Activated CD8-positive, alpha-beta memory T cell treated with anti-CD3 and anti-CD28 coated beads, Interleukin-2, amount 50 U/mL, for 1 hour (primary cell): ENCODE measurements around the gene STXBP6.
"Not testable (repeated sequence)": the region's sequence is repeated elsewhere in the genome, so short reads cannot be mapped to it uniquely, and the experiment has no call there.

Experiments
- DNase-seq: peaks from one replicate; pipeline ENCODE4 v3.0.0-alpha.2; 2020; ENCODE audit errors: extremely low read depth

STXBP6 gene

DNA sequence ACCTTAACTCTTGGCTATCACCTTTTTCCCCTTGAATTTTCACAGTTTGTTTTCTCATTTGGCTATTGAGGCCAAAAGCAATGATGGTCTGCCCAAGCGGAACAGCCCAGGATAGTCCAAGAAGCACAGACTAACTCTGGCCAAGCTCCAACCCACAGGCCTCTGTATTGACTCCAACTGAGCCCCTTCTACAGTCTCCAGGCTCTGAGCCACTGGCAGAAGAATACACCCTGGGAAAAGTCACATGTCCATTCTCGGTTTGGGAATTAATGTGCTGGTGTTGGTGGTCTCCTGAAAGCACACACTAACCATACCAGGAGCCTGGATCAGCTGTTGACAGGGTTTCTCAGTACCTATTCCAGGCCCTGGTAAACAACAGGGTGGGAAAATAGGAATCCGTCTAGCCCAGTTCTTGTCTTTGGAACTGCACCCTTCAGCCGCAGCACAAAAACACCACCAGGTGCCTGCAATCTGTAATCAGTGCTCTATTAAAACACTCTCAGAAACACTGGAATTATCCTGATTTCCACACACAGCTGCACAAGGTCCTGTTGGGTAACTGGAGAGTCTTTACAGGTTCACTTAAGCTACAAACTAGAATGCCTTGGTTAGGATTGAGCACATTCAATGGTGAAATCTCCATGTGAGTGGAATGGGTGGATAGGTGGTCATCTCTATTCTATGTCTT is 63.6 kb downstream of the STXBP6 start:
- no peak for DNase-seq

GRCh38 chr14:24984846-24985589 is 64.9 kb downstream of the STXBP6 start:
- DNase-seq: no peak

DNA sequence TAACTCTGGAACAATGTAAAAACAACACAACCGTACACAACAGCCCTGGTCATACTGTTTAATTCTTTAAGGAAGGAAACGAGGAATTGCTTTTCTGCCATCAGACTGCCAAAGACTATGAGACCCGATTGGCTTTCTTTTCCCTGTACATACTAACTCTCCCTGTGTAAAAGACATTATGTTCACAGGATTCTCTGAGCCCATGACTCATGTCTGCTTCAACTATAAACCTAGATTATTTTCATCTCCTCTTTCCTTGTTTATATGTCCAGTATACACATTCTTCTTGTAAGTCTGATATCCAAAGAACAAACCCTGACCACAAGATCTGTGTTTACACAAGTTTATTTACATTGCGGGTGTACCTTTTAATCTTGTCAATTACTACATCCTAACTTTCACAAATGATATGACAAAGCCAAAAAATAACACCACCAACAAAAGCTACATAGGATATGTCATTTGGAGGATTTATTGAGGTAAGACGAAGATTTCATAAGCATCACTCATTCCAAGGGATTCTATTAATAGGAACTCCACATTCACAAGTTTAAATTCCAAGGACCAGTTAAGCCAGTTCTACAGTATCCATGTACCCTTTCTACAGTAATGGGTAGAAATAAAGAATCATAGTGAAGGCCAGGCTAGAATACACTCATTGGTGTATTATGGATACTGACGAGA is 67.3 kb downstream of the STXBP6 start:
- no peak for DNase-seq

GRCh38 chr14:24979725-24980239 is 70.2 kb downstream of the STXBP6 start:
- DNase-seq: no peak

DNA sequence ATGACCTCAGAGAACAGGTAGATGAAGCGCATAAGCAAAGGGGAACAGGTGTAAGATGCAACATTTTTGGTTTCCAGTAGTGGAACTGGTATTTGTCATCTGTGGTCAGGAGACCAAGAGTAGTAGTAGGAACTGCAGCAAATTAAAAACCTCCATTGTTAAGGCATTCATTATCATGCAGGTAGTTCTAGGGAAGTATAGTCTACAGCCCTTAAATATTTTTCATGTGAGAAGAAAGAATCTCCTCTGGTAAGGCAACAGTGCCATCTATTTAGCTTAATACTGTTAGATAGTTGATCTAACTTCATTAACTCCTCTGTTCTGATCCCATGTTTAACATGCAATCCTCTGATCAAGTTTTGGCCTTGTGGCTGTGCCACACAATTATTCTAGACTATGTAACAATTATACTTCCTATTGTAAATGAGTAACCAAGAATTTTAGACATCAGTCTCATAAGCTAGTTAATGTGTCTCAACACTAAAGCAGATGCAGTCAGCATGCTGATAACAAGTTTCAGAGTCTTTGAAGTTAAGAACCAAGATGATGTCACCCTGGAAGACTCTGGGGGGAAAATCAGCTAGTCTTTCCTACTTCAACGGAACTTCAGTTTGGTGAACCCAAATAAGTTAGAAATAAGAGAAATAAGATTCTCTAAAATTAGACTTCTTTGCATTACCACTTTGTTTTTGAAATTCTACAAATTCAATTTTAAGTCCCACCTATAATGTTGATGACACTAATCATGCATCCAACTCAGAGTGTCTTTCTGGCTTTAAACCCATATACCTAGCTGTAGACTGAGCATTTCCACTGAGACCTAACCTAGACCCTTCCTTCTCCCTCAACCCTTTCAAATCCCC is 70.9 kb downstream of the STXBP6 start:
- DNase-seq: no peak

DNA sequence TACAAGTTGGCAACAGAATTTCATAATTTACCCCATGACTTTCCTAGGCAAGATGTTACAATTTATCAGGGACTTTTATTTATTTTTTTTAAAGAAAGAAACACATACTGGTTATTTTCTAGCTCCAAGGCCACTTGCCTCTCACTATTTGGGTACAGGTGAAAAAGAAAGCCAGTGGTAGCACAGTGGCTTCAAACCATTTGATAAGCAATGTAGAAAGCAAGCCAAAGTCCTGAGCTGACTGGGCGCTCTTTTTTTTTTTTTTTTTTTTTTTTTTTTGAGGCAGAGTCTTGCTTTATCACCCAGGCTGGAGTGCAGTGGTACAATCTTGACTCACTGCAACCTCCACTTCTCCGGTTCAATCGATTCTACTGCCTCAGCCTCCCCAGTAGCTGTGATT is 73.3 kb downstream of the STXBP6 start:
- no peak for DNase-seq

- no peak for DNase-seq
These were observed 74.6 kb downstream of the STXBP6 start for GRCh38 chr14:24975393-24975792.

GRCh38 chr14:24974591-24975374 is 75.2 kb downstream of the STXBP6 start:
- no peak for DNase-seq

DNA sequence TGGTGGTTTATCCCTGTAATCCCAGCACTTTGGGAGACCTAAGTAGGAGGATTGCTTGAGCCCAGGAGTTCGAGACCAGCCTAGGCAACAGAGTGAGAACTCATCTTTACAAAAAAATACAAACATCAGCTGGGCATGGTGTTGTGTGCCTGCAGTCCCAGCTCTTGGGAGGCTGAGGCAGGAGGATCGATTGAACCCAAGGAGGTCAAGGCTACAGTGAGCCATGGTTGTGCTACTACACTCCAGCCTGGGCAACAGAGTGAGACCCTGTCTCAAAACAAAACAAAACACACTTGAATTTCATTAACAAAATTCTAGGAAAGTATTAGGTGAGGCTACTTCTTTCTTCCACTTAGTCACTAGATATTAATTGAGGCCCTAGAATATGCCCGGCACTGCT is 77.1 kb downstream of the STXBP6 start:
- no peak for DNase-seq

GRCh38 chr14:24971255-24971654 is 78.7 kb downstream of the STXBP6 start:
- DNase-seq: no peak

DNA sequence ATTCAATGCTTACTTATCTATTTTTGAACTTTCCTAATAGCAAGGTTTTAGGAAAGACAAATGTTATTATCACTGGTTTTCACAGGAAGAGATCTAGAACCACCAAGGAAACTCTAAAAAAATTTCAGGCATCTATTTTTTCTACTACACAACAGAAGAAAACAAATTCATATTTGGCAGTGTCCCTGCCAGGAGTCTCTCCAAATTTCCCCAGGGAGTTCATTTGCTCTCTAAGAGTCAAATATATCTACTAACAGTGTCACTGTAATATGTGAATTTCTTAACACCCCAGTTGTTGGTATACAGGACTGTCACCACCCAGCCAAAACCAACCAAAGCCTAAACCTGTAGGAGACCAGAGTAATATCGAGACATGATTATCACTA is 83.4 kb downstream of the STXBP6 start:
- no peak for DNase-seq

DNA sequence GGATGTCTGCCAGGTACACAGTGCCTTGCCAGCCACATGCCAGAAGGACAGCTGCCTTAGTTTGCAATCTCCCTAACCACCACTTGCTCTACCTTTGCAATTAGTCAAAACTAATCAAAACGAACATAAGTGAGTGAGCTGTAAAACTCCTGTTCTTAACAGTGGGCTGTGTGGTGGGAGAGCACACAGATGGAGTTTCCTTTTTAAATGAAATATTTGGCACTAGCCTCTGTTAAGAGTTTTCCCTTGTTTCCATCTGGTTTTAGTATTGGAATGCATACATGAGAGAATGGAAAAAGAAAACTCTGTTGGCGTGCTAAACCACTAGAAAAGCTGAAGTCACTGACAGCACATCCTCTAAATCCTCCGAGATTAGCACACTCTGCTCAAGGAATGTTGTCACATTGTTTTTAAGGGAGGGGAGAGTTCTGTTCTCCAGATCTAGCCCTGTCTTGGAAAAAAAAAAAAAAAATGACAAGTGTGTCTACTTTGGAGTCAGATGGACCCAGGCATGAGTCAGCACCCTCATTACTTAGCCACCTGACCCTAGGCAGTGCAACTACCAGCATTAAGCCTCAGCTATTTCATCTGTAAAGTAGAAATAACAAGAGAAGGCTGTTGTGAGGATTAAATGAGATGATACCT is 83.9 kb downstream of the STXBP6 start:
- no peak for DNase-seq

DNA sequence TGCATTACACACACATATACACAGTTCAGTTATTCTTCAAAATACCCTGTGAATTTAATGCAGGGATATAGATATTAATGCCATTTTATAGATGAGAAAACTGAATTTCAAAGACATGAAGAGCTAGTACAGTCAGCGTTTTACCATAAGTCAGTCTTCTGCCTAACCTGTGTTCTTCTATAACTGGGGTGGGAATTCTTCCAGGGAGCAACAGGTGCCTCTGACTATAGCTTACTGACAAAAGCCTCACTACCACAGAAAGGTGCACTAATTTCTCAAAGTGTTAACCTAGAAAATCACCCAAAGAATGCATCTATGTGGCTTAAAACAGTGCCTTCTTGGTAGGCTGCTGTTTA is 84.4 kb downstream of the STXBP6 start:
- no peak for DNase-seq

DNA sequence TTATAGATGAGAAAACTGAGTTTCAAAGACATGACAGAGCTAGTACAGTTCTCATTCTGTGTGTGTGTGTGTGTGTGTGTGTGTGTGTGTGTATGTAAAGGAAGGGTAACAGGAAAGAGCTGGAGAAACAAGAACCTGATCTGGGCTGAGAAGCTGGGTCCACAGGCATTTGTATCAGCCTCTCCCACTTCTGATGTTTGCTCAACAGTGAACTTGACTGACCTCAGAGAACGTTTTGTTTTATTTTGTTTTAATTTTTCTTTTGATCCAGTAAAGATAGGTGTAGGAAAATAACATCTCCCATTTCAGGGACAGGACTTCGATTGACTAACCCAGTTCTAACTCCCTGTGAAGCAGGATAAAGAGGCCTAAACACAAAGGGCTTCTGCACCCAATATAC is 85.4 kb downstream of the STXBP6 start:
- no peak for DNase-seq

DNA sequence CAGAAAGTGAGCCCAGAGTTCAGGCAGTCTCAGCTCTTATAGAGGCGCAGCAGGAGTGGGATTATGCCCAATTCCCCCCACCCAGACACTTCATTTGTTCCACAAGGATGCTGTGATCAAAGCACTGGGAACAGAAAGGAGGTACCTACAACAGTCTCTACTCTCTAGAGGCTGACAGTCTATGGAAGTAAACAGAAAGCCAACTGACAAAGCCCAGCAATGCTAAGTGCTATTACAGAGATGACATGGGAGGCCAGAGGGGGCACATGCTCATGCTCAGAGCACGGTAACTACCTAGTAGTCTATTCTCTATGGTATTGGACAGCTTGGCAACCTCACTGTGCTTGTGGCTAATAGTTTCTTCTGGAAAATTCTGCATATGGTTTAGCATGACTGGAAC is 85.9 kb downstream of the STXBP6 start:
- DNase-seq: no peak

DNA sequence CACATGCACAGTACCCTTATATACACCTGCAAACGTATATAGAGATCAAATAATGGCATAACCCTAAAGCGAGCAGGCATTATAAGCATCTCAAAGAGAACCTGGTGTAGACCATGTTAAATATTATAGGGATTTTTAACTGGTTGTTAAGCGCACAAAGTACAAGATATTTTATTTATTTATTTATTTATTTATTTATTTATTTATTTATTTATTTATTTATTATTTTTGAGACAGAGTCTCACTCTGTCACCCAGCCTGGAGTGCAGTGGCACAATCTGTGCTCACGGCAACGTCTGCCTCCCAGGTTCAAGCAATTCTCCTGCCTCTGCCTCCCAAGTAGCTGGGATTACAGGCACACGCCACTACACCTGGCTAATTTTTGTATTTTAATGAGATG is 87.8 kb downstream of the STXBP6 start:
- not testable (repeated sequence) for DNase-seq

DNA sequence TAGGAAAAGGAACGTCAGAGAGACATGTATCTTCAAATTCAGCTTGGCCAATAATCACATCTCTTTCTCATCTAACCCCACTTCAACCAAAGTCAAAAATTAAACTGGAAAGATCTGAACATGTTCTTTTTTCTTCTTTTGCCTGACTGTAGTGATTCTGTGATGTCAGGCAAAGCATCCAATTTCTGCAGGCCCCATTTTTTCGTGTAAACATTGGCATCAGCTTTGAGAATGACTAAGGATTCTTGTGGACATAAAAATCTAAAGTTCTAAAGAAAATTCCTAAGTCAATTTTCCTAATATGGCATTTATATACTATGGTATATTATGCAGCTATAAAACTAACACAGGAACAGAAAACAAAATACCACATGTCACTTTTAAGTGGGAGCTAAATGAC is 89.1 kb downstream of the STXBP6 start:
- DNase-seq: no peak

DNA sequence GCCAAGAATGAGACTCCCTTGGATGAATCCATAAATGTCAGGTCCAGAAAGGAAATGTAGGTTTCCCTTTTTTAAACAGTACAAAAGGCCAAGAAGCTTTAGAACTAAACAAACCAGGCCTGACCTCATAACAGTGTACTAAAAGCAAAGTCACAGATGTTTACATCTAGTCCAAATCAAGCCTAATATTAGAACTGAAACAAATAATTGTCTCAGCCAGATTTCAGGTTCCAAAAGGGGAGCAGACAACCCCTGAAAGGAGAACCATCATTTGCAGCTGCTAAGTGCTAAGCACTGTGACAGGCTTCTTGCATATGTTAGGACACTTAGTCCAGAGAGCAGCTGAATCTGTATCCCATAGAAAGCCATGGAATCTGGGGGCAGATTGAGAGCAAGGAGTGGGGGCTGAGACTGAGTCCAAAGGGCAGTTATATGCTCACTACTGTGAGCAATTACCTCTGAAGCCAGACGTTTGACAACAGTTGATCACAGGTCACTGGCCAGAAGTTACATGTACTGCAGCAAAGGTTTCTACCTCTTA is 90.1 kb downstream of the STXBP6 start:
- no peak for DNase-seq

GRCh38 chr14:24958271-24958670 is 91.7 kb downstream of the STXBP6 start:
- no peak for DNase-seq

DNA sequence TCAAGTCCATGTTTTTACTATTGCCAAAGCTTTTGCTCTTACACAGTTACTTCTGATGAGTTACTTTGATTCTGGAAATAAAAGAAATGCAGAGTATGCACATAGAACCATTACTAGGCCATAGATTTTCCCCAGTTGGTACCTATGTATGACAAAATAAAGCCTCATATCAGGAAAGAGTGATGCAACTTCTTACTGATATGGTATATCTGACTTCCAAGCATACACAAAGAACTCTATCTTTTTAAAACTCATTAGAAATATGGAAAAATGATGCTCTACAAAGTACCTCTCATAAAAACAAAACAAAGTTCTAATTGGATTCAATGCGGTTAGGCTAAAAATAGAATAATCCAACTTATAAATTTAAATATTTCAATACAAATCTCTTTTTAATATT is 92.1 kb downstream of the STXBP6 start:
- no peak for DNase-seq
